Measurements from ENCODE around the gene GMDS. TPM values are rescaled to one million over a fixed set of nuclear protein-coding genes. Genes with fewer than 3 reads are reported as not detected.

GMDS gene
- total RNA-seq, 1 donor from 2014 or later = 27.0 TPM

GRCh38 chr6:2117447-2117846 lies 128.0 kb downstream of the GMDS start:
- H3K27me3 ChIP-seq (ENCODE audit: control insufficient read depth, insufficient read depth, low read length) = no peaks in the 10 kb centered on the region
- DNase-seq (ENCODE audit: low read depth) = no peak
- no peak for TF ChIP-seq CTCF (IDR thresholded peaks at IDR 0.05; ENCODE audit: insufficient read depth, low read length, poor library complexity, severe bottlenecking)

GRCh38 chr6:2116496-2116895 lies 128.9 kb downstream of the GMDS start:
- Histone ChIP-seq H3K27me3 (ENCODE audit: control insufficient read depth, insufficient read depth, low read length) (no peaks in the 10 kb centered on the region), H3K4me3 (ENCODE audit: low read depth, low read length) (no peak overlapping the region), H3K36me3 (ENCODE audit: control insufficient read depth, insufficient read depth, low read length) (no peaks in the 10 kb centered on the region)
- TF ChIP-seq CTCF (IDR thresholded peaks at IDR 0.05; ENCODE audit: insufficient read depth, low read length, poor library complexity, severe bottlenecking) = no peak
- no peak for DNase-seq (ENCODE audit: low read depth)

More at GRCh38 chr6:2117447-2117846, 128.0 kb downstream of the GMDS start:
- Histone ChIP-seq H3K4me3 (ENCODE audit: low read depth, low read length) (no peak overlapping the region), H3K36me3 (ENCODE audit: control insufficient read depth, insufficient read depth, low read length) (no peaks in the 10 kb centered on the region)

GRCh38 chr6:2114100-2114499 lies 131.3 kb downstream of the GMDS start:
- no peak for TF ChIP-seq CTCF (IDR thresholded peaks at IDR 0.05; ENCODE audit: insufficient read depth, low read length, poor library complexity, severe bottlenecking)
- Histone ChIP-seq H3K4me3 (ENCODE audit: low read depth, low read length) (no peak overlapping the region), H3K36me3 (ENCODE audit: control insufficient read depth, insufficient read depth, low read length) (no peaks in the 10 kb centered on the region), H3K27me3 (ENCODE audit: control insufficient read depth, insufficient read depth, low read length) (no peaks in the 10 kb centered on the region)
- no peak for DNase-seq (ENCODE audit: low read depth)

- no peak for DNase-seq (ENCODE audit: low read depth)
- H3K27me3 ChIP-seq (ENCODE audit: control insufficient read depth, insufficient read depth, low read length) = no peaks in the 10 kb centered on the region
- no peaks in the 10 kb centered on the region for H3K36me3 ChIP-seq (ENCODE audit: control insufficient read depth, insufficient read depth, low read length)
- no peak for TF ChIP-seq CTCF (IDR thresholded peaks at IDR 0.05; ENCODE audit: insufficient read depth, low read length, poor library complexity, severe bottlenecking)
- H3K4me3 ChIP-seq (ENCODE audit: low read depth, low read length) = no peak overlapping the region
These were observed 134.2 kb downstream of the GMDS start for GRCh38 chr6:2111162-2111677.

- no peak for TF ChIP-seq CTCF (IDR thresholded peaks at IDR 0.05; ENCODE audit: insufficient read depth, low read length, poor library complexity, severe bottlenecking)
- Histone ChIP-seq H3K36me3 (ENCODE audit: control insufficient read depth, insufficient read depth, low read length) (no peaks in the 10 kb centered on the region), H3K27me3 (ENCODE audit: control insufficient read depth, insufficient read depth, low read length) (no peaks in the 10 kb centered on the region), H3K4me3 (ENCODE audit: low read depth, low read length) (no peak overlapping the region)
- no peak for DNase-seq (ENCODE audit: low read depth)
These were observed 134.9 kb downstream of the GMDS start for GRCh38 chr6:2110504-2110903.

- TF ChIP-seq CTCF (IDR thresholded peaks at IDR 0.05; ENCODE audit: insufficient read depth, low read length, poor library complexity, severe bottlenecking) = no peak
- H3K36me3 ChIP-seq (ENCODE audit: control insufficient read depth, insufficient read depth, low read length) = no peaks in the 10 kb centered on the region
- H3K4me3 ChIP-seq (ENCODE audit: low read depth, low read length) = no peak overlapping the region
- no peaks in the 10 kb centered on the region for H3K27me3 ChIP-seq (ENCODE audit: control insufficient read depth, insufficient read depth, low read length)
- DNase-seq (ENCODE audit: low read depth) = no peak
These were observed 135.6 kb downstream of the GMDS start for GRCh38 chr6:2109796-2110195.

All from kidney epithelial cell (primary cell).